B cell (primary cell): ENCODE data around the gene IL13RA1.

Experiments used
- CTCF ChIP-seq: fragments of 200-600 bp; IDR thresholded peaks from one replicate; pipeline ENCODE4 v1.8.0; 2022; ENCODE audit warnings: antibody characterized with exemption, mild to moderate bottlenecking
- EZH2 ChIP-seq: IDR thresholded peaks from 2 replicates; pipeline ENCODE4 v1.6.1; 2012; ENCODE audit warnings: borderline replicate concordance, low read depth, mild to moderate bottlenecking, moderate library complexity, low read length; ENCODE audit not compliant: insufficient read depth, poor library complexity, severe bottlenecking

- TF ChIP-seq CTCF (no peak), EZH2 (no peak)
These were observed 24.7 kb upstream of the IL13RA1 start for GRCh38 chrX:118702741-118703140.
